GM21723 (cell line): ENCODE results near the gene PLEKHO2.

Experiments used
- ATAC-seq: cut with Tn5 transposase; IDR thresholded peaks from one replicate; pipeline ENCODE4 v1.9.1; 2021; ENCODE audit warnings: mild to moderate bottlenecking, moderate library complexity; ENCODE audit not compliant: unreplicated experiment

Gene PLEKHO2

GRCh38 chr15:64825431-64826294 lies 16.1 kb upstream of the PLEKHO2 start, which contains the start of gene PIF1:
TSS of gene PIF1 (minus strand) at chr15:64825647. CDS start at chr15:64824335, 1,312 bp downstream.
- peak; percentile 86 for ATAC-seq

GRCh38 chr15:64828985-64829384 lies 12.7 kb upstream of the PLEKHO2 start:
- no peak for ATAC-seq

- no peak for ATAC-seq
Measured at GRCh38 chr15:64833690-64834089, 8.0 kb upstream of the PLEKHO2 start.

- ATAC-seq, result no peak
Measured at GRCh38 chr15:64836023-64836536, 5.6 kb upstream of the PLEKHO2 start.

GRCh38 chr15:64837502-64837901 lies 4.2 kb upstream of the PLEKHO2 start:
- no peak for ATAC-seq

GRCh38 chr15:64841060-64841343 lies 713 bp upstream of the PLEKHO2 start:
- no peak for ATAC-seq

- no peak for ATAC-seq
Measured at GRCh38 chr15:64842096-64842939, 603 bp downstream of the PLEKHO2 start.

GRCh38 chr15:64842986-64843561 lies 1.4 kb downstream of the PLEKHO2 start:
- no peak for ATAC-seq

- no peak for ATAC-seq
Measured at GRCh38 chr15:64843991-64844390, 2.3 kb downstream of the PLEKHO2 start.

- ATAC-seq, result no peak
Measured at GRCh38 chr15:64844576-64845145, 2.9 kb downstream of the PLEKHO2 start.

GRCh38 chr15:64845183-64845611 lies 3.5 kb downstream of the PLEKHO2 start:
- ATAC-seq, result no peak

- no peak for ATAC-seq
Measured at GRCh38 chr15:64845831-64846595, 4.3 kb downstream of the PLEKHO2 start.

- ATAC-seq, result no peak
Measured at GRCh38 chr15:64847016-64847415, 5.3 kb downstream of the PLEKHO2 start.

GRCh38 chr15:64847448-64847847 lies 5.7 kb downstream of the PLEKHO2 start:
- no peak for ATAC-seq

- no peak for ATAC-seq
Measured at GRCh38 chr15:64847876-64848716, 6.4 kb downstream of the PLEKHO2 start.

- ATAC-seq, result no peak
Measured at GRCh38 chr15:64850778-64851502, 9.2 kb downstream of the PLEKHO2 start.

GRCh38 chr15:64851503-64851840 lies 9.8 kb downstream of the PLEKHO2 start:
- no peak for ATAC-seq

- ATAC-seq, result no peak
Measured at GRCh38 chr15:64854041-64854440, 12.3 kb downstream of the PLEKHO2 start.

GRCh38 chr15:64854526-64854925 lies 12.8 kb downstream of the PLEKHO2 start:
- ATAC-seq, result no peak
